Measurements from ENCODE around the gene TOR1B. TPM values are rescaled to one million over a fixed set of nuclear protein-coding genes. Genes with fewer than 3 reads are reported as not detected.
"Not testable (repeated sequence)": the region's sequence is repeated elsewhere in the genome, so short reads cannot be mapped to it uniquely, and the experiment has no call there.

Gene TOR1B
- total and polyA plus RNA-seq, 4 donors, result 12.8 to 31.9 (median 17.8) TPM

DNA sequence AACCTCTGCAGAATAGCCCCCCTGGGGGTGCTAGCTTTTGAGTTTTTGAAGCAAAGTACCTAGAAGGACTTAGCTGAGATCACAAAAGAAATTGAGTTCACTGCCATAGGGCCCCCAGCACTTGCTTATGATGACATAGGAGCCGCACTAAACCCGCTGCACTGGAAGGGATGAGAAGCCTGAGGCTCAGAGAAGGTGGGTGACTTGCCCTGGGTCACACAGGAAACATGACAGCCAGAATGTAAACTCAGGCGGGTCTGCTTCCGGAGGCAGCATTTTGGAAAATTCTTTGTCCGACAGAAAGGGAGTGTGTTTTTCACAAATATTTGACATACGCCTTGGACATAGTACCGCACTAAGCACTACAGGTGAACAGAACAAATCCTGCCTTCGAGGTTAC lies 8.4 kb upstream of the TOR1B start:
- no peaks in the 10 kb centered on the region for H3K36me3 ChIP-seq (ENCODE audit: control insufficient read depth in 4 of 4, insufficient read depth in 3 of 4, low read depth in 1 of 4, low read length in 3 of 4)
- no peaks in the 10 kb centered on the region for H3K4me1 ChIP-seq (ENCODE audit: control insufficient read depth in 4 of 4, insufficient read depth in 4 of 4, low read length in 3 of 4)
- no peak for DNase-seq (ENCODE audit: low spot score)
- WGBS, result 78% methylated on average over 8 of the region's 8 CpGs
- no peaks in the 10 kb centered on the region for H3K9me3 ChIP-seq (ENCODE audit: control insufficient read depth in 4 of 4, low read length in 3 of 4)
- no peak overlapping the region for H3K27ac ChIP-seq (ENCODE audit: low read depth in 1 of 2, low read length in 2 of 2)
- peaks cover 0 to 2% (median 0%) of the 10 kb centered on the region in 4 donors for H3K27me3 ChIP-seq (ENCODE audit: control insufficient read depth in 4 of 4, insufficient read depth in 4 of 4, low read length in 3 of 4)
- no peak overlapping the region for H3K9ac ChIP-seq (ENCODE audit: low read depth in 1 of 2, low read length in 2 of 2)
- H3K4me3 ChIP-seq (ENCODE audit: low read depth in 1 of 3, low read length in 3 of 3), result no peak overlapping the region
- no peak for TF ChIP-seq NR2F2 (IDR thresholded peaks at IDR 0.05)
- no peak for TF ChIP-seq EGR1 (IDR thresholded peaks at IDR 0.05; ENCODE audit: low read depth in 2 of 2)
- TF ChIP-seq HNF4G (IDR thresholded peaks at IDR 0.05), result no peak
- TF ChIP-seq JUND (IDR thresholded peaks at IDR 0.05), result no peak
- TF ChIP-seq TAF1 (conservative IDR thresholded peaks at IDR 0.05), result no peak
- no peak for TF ChIP-seq REST (IDR thresholded peaks at IDR 0.05)
- TF ChIP-seq SP1 (IDR thresholded peaks at IDR 0.05), result no peak
- TF ChIP-seq RAD21 (IDR thresholded peaks at IDR 0.05), result no peak
- TF ChIP-seq, protein P1, sequence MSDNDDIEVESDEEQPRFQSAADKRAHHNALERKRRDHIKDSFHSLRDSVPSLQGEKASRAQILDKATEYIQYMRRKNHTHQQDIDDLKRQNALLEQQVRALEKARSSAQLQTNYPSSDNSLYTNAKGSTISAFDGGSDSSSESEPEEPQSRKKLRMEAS (IDR thresholded peaks at IDR 0.05), result no peak
- no peak for TF ChIP-seq RXRA (IDR thresholded peaks at IDR 0.05)
- no peak for TF ChIP-seq HNF4A (conservative IDR thresholded peaks at IDR 0.05)
- no peak for TF ChIP-seq YY1 (IDR thresholded peaks at IDR 0.05)
- no peak for TF ChIP-seq FOXA2 (IDR thresholded peaks at IDR 0.05)
- no peak for TF ChIP-seq CTCF (IDR thresholded peaks at IDR 0.05; ENCODE audit: low read depth, low read length, missing input control)
- TF ChIP-seq, protein P2, sequence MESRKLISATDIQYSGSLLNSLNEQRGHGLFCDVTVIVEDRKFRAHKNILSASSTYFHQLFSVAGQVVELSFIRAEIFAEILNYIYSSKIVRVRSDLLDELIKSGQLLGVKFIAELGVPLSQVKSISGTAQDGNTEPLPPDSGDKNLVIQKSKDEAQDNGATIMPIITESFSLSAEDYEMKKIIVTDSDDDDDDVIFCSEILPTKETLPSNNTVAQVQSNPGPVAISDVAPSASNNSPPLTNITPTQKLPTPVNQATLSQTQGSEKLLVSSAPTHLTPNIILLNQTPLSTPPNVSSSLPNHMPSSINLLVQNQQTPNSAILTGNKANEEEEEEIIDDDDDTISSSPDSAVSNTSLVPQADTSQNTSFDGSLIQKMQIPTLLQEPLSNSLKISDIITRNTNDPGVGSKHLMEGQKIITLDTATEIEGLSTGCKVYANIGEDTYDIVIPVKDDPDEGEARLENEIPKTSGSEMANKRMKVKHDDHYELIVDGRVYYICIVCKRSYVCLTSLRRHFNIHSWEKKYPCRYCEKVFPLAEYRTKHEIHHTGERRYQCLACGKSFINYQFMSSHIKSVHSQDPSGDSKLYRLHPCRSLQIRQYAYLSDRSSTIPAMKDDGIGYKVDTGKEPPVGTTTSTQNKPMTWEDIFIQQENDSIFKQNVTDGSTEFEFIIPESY (IDR thresholded peaks at IDR 0.05), result no peak
- TF ChIP-seq FOXA1 (IDR thresholded peaks at IDR 0.05), result no peak
- no peak for TF ChIP-seq ATF3 (IDR thresholded peaks at IDR 0.05)
- no peak for TF ChIP-seq GABPA (IDR thresholded peaks at IDR 0.05 in 1 of 2, conservative IDR thresholded peaks at IDR 0.05 in 1 of 2)

DNA sequence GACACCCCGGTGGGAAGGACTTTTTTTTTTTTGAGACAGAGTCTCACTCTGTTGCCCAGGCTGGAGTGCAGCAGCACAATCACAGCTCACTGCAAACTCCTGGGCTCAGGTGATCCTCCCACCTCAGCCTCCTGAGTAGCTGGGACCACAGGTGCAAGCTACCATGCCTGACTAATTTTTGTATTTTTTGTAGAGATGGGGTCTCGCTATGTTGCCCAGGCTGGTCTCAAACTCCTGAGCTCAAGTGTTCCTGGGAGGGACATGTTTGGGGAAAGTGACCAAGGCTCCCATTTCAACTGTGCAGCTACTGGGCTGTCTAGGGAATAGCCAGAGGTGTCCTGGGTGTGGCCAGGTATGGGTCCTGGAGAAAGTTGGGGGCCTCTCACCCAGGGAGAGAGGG lies 7.0 kb upstream of the TOR1B start:
- H3K27ac ChIP-seq (ENCODE audit: low read depth in 1 of 2, low read length in 2 of 2); DNase-seq (ENCODE audit: low spot score): not testable (repeated sequence)
- 80% methylated on average over 2 of the region's 2 CpGs for WGBS

More for the DNA sequence above, 7.0 kb upstream of the TOR1B start:
- not testable (repeated sequence) for H3K36me3 ChIP-seq (ENCODE audit: control insufficient read depth in 4 of 4, insufficient read depth in 3 of 4, low read depth in 1 of 4, low read length in 3 of 4); H3K9ac ChIP-seq (ENCODE audit: low read depth in 1 of 2, low read length in 2 of 2); H3K9me3 ChIP-seq (ENCODE audit: control insufficient read depth in 4 of 4, low read length in 3 of 4); H3K4me1 ChIP-seq (ENCODE audit: control insufficient read depth in 4 of 4, insufficient read depth in 4 of 4, low read length in 3 of 4); H3K27me3 ChIP-seq (ENCODE audit: control insufficient read depth in 4 of 4, insufficient read depth in 4 of 4, low read length in 3 of 4); H3K4me3 ChIP-seq (ENCODE audit: low read depth in 1 of 3, low read length in 3 of 3)

Data from liver (tissue), 9 donors.